Mesenteric fat pad (tissue), 1 donor: ENCODE data around the gene FAH. TPM values are rescaled to one million over a fixed set of nuclear protein-coding genes. Genes with fewer than 3 reads are reported as not detected.

Experiments
- DNase-seq: peaks from one replicate; pipeline ENCODE4 v3.0.0-alpha.2; 2020; ENCODE audit warnings: low spot score
- total RNA-seq: library from RNA; stranded (reverse); fragmentation: NEBNext Ultra II Directional; extraction: Animal tissue kit (Norgen Biotek cat#: 25700); gene quantifications from one replicate; pipeline ENCODE4 v1.2.1, GENCODE V29; 2021
- donor health status: DM: yes; HTN: yes; CAD: no.

Gene FAH
- total RNA-seq, 1 donor from 2014 or later = 147 TPM

- no peak for DNase-seq
Observed at GRCh38 chr15:80233581-80233980, 80.8 kb downstream of the FAH start.

DNA sequence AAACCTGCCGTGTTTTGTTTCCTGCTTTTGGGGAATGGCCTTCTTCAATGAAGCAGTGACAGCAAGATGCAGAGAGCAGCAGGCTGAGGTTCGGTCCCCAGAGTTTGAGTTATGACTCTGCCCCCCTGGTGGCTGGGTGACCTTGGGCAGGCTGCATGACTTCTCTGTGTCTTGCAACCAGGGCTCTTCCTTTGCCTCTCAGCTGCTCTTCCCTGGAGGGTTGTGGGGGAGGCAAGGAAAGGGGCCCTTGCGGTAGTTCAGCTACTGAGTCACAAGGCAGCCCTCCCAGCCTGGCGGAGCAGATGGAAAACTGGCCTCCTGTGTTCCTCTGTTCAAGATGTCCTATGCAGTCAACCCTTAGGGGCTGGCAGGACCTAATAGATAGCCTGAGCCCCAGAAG is 82.1 kb downstream of the FAH start:
- DNase-seq = no peak

Other genes starting within 250 kb of the FAH start
- 18.1 TPM for gene BCL2A1, start 181.8 kb upstream of the FAH start, total RNA-seq
- 84.0 TPM for gene ZFAND6, start 93.3 kb upstream of the FAH start, total RNA-seq
- not detected for gene CTXND1, start 99.2 kb downstream of the FAH start, total RNA-seq